Measurements from ENCODE around the gene UQCRC1.

Gene UQCRC1

DNA sequence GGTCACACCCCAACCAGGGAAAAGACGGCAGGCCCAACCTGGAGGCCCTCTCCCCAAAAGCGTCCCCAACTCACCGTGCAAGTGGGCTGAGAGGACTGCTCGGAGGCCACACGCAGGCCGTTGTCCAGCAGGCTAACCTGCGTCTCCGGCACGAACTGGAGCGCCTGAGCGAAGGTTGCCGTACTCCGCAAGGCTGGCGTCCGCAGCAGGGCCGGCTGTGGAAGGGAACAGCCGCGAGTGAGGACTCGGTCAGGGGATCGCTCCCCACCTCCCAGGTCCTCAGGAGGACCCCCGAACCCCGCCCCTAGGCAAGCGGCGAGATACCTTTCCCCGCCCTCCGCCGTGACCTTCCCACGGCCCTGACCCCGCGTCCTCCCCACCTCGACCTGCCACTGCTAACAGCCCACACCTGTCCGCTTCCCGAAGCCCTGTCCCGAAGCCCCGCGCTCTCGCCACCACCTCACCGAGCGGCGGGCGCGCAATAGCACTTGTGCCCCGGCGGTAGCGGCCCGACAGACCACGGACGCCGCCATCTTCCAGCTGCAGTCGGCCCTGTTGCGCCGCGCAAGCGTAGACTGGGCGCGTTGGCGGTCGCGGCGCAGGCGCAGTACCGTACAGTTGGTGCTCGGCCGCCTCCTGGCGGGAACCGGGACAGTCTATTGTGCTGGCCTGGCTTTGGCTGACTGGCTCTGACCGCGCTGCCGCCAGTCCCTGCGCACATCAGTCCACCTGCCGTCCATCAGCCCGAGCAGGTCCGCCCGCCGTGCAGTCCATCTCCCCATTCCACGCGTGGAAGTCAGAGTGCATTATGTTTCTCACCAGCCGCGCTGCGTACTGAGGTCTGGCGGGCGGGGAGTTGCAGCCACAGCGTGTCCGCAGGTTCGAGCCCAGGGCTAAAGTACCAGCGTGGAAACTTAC lies at the start of gene UQCRC1:
TSS of gene UQCRC1 (minus strand) at position 559 of the 918 bp plus-strand sequence. CDS start at position 533, 26 bp downstream.
- peak within 1 kb of the TSS; percentile 82 for H3K27ac ChIP-seq
- H3K4me1 ChIP-seq: peaks cover 6% of the 10 kb centered on the region
- H3K9ac ChIP-seq: peak within 1 kb of the TSS; percentile 68
- no peaks in the 10 kb centered on the region for H3K9me3 ChIP-seq (ENCODE audit: control insufficient read depth, low read length)
- H3K36me3 ChIP-seq (ENCODE audit: control insufficient read depth, insufficient read depth, low read length): no peaks in the 10 kb centered on the region
- peak within 1 kb of the TSS; percentile 92 for H3K4me2 ChIP-seq (ENCODE audit: low read length)
- peaks cover 8% of the 10 kb centered on the region for H3K79me2 ChIP-seq
- H3K27me3 ChIP-seq (ENCODE audit: control insufficient read depth, insufficient read depth, low read length): no peaks in the 10 kb centered on the region
- TF ChIP-seq CTCF (IDR thresholded peaks at IDR 0.05): peak; percentile 83
- peak within 1 kb of the TSS; percentile 97 for H3K4me3 ChIP-seq (ENCODE audit: low read depth, low read length)
- peak within 1 kb of the TSS; percentile 99 for H2AFZ ChIP-seq

GRCh38 chr3:48656841-48657281 lies 47.4 kb upstream of the UQCRC1 start:
- H3K4me2 ChIP-seq (ENCODE audit: low read length): peak overlapping the region; percentile 80
- H3K9ac ChIP-seq: no peak overlapping the region
- no peaks in the 10 kb centered on the region for H3K9me3 ChIP-seq (ENCODE audit: control insufficient read depth, low read length)
- H3K27me3 ChIP-seq (ENCODE audit: control insufficient read depth, insufficient read depth, low read length): no peaks in the 10 kb centered on the region
- peak overlapping the region; percentile 50 for H3K4me3 ChIP-seq (ENCODE audit: low read depth, low read length)
- TF ChIP-seq CTCF (IDR thresholded peaks at IDR 0.05): no peak
- H3K79me2 ChIP-seq: peaks cover 5% of the 10 kb centered on the region
- peak overlapping the region; percentile 46 for H2AFZ ChIP-seq
- no peaks in the 10 kb centered on the region for H3K36me3 ChIP-seq (ENCODE audit: control insufficient read depth, insufficient read depth, low read length)
- H3K27ac ChIP-seq: no peak overlapping the region
- H3K4me1 ChIP-seq: no peaks in the 10 kb centered on the region

DNA sequence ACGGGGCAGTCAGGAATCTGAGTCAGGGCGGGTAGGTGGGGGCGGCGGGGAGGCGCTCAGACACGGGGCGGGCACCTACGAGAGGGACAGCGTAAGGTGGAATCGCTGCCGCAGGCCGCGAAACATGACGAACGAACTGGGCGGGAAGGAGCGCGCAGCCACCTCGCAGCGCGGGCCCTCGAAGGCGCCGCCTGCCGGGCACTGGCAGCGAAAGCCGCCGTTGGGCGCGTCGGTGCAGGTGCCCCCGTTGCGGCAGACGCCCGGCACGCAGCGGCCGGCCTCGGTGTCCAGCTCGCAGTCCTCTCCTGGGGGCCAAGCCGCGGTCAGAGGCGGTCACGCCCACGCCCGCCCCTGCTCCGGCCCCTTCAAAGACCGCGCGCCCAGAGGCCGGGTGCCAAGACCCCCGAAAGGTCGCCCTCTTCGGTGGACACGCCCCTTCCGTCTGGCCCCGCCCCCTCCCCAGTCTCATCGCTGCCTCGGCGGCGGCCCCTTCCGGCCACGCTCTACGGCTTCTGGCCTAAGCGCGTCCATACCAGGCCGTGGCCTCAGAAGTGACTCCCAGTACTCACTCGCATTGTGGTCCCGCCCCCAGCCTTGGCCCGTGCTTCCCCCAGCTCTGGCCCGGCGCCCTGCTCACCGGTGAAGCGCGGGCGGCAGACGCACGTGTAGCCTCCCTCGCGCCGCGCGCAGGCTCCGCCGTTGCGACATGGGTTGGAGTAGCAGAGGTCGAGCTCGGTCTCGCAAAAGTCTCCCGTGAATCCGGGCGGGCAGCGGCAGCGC lies 46.8 kb upstream of the UQCRC1 start:
- H3K36me3 ChIP-seq (ENCODE audit: control insufficient read depth, insufficient read depth, low read length): no peaks in the 10 kb centered on the region
- H3K4me1 ChIP-seq: no peaks in the 10 kb centered on the region
- no peak overlapping the region for H3K27ac ChIP-seq
- peak; percentile 15 for TF ChIP-seq CTCF (IDR thresholded peaks at IDR 0.05)
- H3K79me2 ChIP-seq: peaks cover 5% of the 10 kb centered on the region
- H3K27me3 ChIP-seq (ENCODE audit: control insufficient read depth, insufficient read depth, low read length): no peaks in the 10 kb centered on the region
- no peak overlapping the region for H3K9ac ChIP-seq
- H3K4me2 ChIP-seq (ENCODE audit: low read length): peak overlapping the region; percentile 80
- H3K9me3 ChIP-seq (ENCODE audit: control insufficient read depth, low read length): no peaks in the 10 kb centered on the region
- peak overlapping the region; percentile 50 for H3K4me3 ChIP-seq (ENCODE audit: low read depth, low read length)
- peak overlapping the region; percentile 46 for H2AFZ ChIP-seq

- no peak overlapping the region for H3K27ac ChIP-seq
- no peak for TF ChIP-seq CTCF (IDR thresholded peaks at IDR 0.05)
- H3K79me2 ChIP-seq: peaks cover 5% of the 10 kb centered on the region
- no peaks in the 10 kb centered on the region for H3K36me3 ChIP-seq (ENCODE audit: control insufficient read depth, insufficient read depth, low read length)
- H3K4me3 ChIP-seq (ENCODE audit: low read depth, low read length): no peak overlapping the region
- no peak overlapping the region for H3K9ac ChIP-seq
- H3K9me3 ChIP-seq (ENCODE audit: control insufficient read depth, low read length): no peaks in the 10 kb centered on the region
- H2AFZ ChIP-seq: no peak overlapping the region
- H3K4me2 ChIP-seq (ENCODE audit: low read length): peak overlapping the region; percentile 80
- no peaks in the 10 kb centered on the region for H3K27me3 ChIP-seq (ENCODE audit: control insufficient read depth, insufficient read depth, low read length)
- H3K4me1 ChIP-seq: no peaks in the 10 kb centered on the region
These were observed 46.2 kb upstream of the UQCRC1 start for GRCh38 chr3:48655606-48656005.

Measured in parathyroid adenoma (tissue), 2 donors.